ENCODE results near the gene SYNE3. TPM values are rescaled to one million over a fixed set of nuclear protein-coding genes. Genes with fewer than 3 reads are reported as not detected.

Gene SYNE3
- total RNA-seq, 4 donors from 2014 or later = 4.7 to 7.1 (median 5.1) TPM

- TF ChIP-seq CTCF (IDR thresholded peaks at IDR 0.05 in 4 of 5, conservative IDR thresholded peaks at IDR 0.05 in 1 of 5) = no peak
- no peak for TF ChIP-seq POLR2A (IDR thresholded peaks at IDR 0.05)
- ATAC-seq (no peak), DNase-seq (no peak)
- intact Hi-C loops (cut with DNase I; ENCODE audit: low total_unique reads) (no loop called here), in situ Hi-C loops (cut with MboI; ENCODE audit: low sequenced_read_pairs in 4 of 4) (no loop called here)
- Histone ChIP-seq H3K4me1 (peaks cover 31 to 40% of the 10 kb centered on the region in 2 donors), H3K36me3 (no peaks in the 10 kb centered on the region), H3K27ac (peak overlapping the region in 1 of 4 donors; percentile 0), H3K4me3 (no peak overlapping the region), H3K9me3 (no peaks in the 10 kb centered on the region), H3K27me3 (no peaks in the 10 kb centered on the region)
Measured at GRCh38 chr14:95496690-95497259, 19.7 kb downstream of the SYNE3 start.

GRCh38 chr14:95496111-95496681 is 20.3 kb downstream of the SYNE3 start:
- ATAC-seq (no peak), DNase-seq (no peak)
- TF ChIP-seq CTCF (IDR thresholded peaks at IDR 0.05 in 4 of 5, conservative IDR thresholded peaks at IDR 0.05 in 1 of 5) (no peak), POLR2A (IDR thresholded peaks at IDR 0.05) (no peak)
- Histone ChIP-seq H3K27ac (peak overlapping the region in 1 of 4 donors; percentile 38), H3K4me1 (peaks cover 26 to 40% of the 10 kb centered on the region in 2 donors), H3K4me3 (no peak overlapping the region), H3K36me3 (no peaks in the 10 kb centered on the region), H3K9me3 (no peaks in the 10 kb centered on the region), H3K27me3 (no peaks in the 10 kb centered on the region)
- intact Hi-C loops (cut with DNase I; ENCODE audit: low total_unique reads) (no loop called here), in situ Hi-C loops (cut with MboI; ENCODE audit: low sequenced_read_pairs in 4 of 4) (no loop called here)

- H3K4me3 ChIP-seq = no peak overlapping the region
- DNase-seq (no peak), ATAC-seq (no peak)
- in situ Hi-C loops (cut with MboI; ENCODE audit: low sequenced_read_pairs in 4 of 4) = no loop called here
- no peaks in the 10 kb centered on the region for H3K27me3 ChIP-seq
- H3K4me1 ChIP-seq = peaks cover 26 to 40% of the 10 kb centered on the region in 2 donors
- intact Hi-C loops (cut with DNase I; ENCODE audit: low total_unique reads) = no loop called here
- no peak for TF ChIP-seq POLR2A (IDR thresholded peaks at IDR 0.05)
- TF ChIP-seq CTCF (IDR thresholded peaks at IDR 0.05 in 4 of 5, conservative IDR thresholded peaks at IDR 0.05 in 1 of 5) = no peak
- H3K27ac ChIP-seq = peak overlapping the region in 1 of 4 donors; percentile 38
- H3K36me3 ChIP-seq = no peaks in the 10 kb centered on the region
- H3K9me3 ChIP-seq = no peaks in the 10 kb centered on the region
Measured at GRCh38 chr14:95495538-95496025, 20.9 kb downstream of the SYNE3 start.

- peaks cover 26 to 40% of the 10 kb centered on the region in 2 donors for H3K4me1 ChIP-seq
- H3K4me3 ChIP-seq = no peak overlapping the region
- no peak for TF ChIP-seq CTCF (IDR thresholded peaks at IDR 0.05 in 4 of 5, conservative IDR thresholded peaks at IDR 0.05 in 1 of 5)
- TF ChIP-seq POLR2A (IDR thresholded peaks at IDR 0.05) = no peak
- DNase-seq (no peak), ATAC-seq (no peak)
- no peaks in the 10 kb centered on the region for H3K27me3 ChIP-seq
- in situ Hi-C loops (cut with MboI; ENCODE audit: low sequenced_read_pairs in 4 of 4) = no loop called here
- no peak overlapping the region for H3K27ac ChIP-seq
- no peaks in the 10 kb centered on the region for H3K9me3 ChIP-seq
- intact Hi-C loops (cut with DNase I; ENCODE audit: low total_unique reads) = no loop called here
- H3K36me3 ChIP-seq = no peaks in the 10 kb centered on the region
Measured at GRCh38 chr14:95495076-95495475, 21.4 kb downstream of the SYNE3 start.

Data from gastrocnemius medialis (tissue), 4 donors.